ENCODE data around the gene ACSS3. TPM values are rescaled to one million over a fixed set of nuclear protein-coding genes. Genes with fewer than 3 reads are reported as not detected.

The ACSS3 gene
- total and polyA plus RNA-seq, 2 of the 8 experiments (the other 6 are each of a cell fraction or from before 2014, with no cell fraction given): 14.4 to 24.0 TPM

DNA sequence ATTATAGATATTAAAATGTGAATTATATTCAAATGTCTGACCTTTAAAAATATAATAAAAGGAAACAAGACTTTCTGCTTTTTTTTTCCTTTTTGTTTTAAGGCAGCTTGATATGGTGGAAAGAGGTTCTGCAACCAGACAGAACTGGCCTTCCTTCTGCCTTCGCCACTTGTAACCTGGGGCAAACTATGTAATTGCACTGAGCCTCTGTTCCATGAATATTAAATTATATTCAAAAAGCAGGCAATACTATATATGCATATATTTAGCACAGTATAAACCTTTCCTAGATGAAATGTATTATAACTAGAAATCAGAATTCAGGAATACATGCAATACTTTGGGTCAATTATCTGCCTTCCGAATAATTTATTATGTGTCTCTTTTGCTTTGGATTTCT is 59.9 kb downstream of the ACSS3 start:
- Histone ChIP-seq H2BK120ac (replicated peaks; ENCODE audit: low read depth, low read length) (no peak overlapping the region), H2BK15ac (ENCODE audit: low read length) (no peak overlapping the region), H4K8ac (ENCODE audit: extremely low read depth, insufficient read depth, low read length) (no peak overlapping the region), H2BK5ac (ENCODE audit: low read depth, low read length) (no peak overlapping the region), H3K23me2 (ENCODE audit: low read depth, low read length) (no peaks in the 10 kb centered on the region; the same call in 1 of the 2 replicates), H3K4ac (replicated peaks; ENCODE audit: insufficient read length, low read depth, low read length) (no peak overlapping the region), H4K5ac (ENCODE audit: insufficient read length, low read depth, low read length) (no peak overlapping the region), H3K56ac (replicated peaks; ENCODE audit: insufficient read length, low read depth, low read length) (no peak overlapping the region), H2AFZ (ENCODE audit: low read length) (no peak overlapping the region), H4K91ac (replicated peaks; ENCODE audit: insufficient read length, low read length) (no peak overlapping the region), H3K27ac (ENCODE audit: low read depth, low read length) (no peak overlapping the region), H3K23ac (ENCODE audit: insufficient read length) (no peak overlapping the region), H3K79me2 (ENCODE audit: control insufficient read depth in 1 of 2, insufficient read depth in 2 of 2, low read length in 2 of 2) (no peaks in the 10 kb centered on the region), H3K4me3 (ENCODE audit: extremely low read depth in 1 of 4, insufficient read depth in 2 of 4, low read depth in 3 of 4, low read length in 4 of 4) (no peak overlapping the region), H3K79me1 (ENCODE audit: low read depth, low read length) (no peaks in the 10 kb centered on the region), H3K18ac (ENCODE audit: extremely low read depth, low read length) (no peak overlapping the region), H4K20me1 (replicated peaks in 1 of 2; ENCODE audit: control insufficient read depth in 1 of 2, insufficient read depth in 2 of 2, low read length in 2 of 2) (no peaks in the 10 kb centered on the region), H3K14ac (ENCODE audit: insufficient read length) (no peak overlapping the region), H3K4me2 (ENCODE audit: insufficient read depth in 1 of 2, low read depth in 2 of 2, low read length in 2 of 2) (no peak overlapping the region), H3K27me3 (replicated peaks in 1 of 4; ENCODE audit: control insufficient read depth in 3 of 4, extremely low read depth in 1 of 4, insufficient read depth in 3 of 4, low read length in 3 of 4) (no peaks in the 10 kb centered on the region), H2BK20ac (ENCODE audit: low read length) (no peak overlapping the region), H3K4me1 (replicated peaks in 1 of 4; ENCODE audit: control insufficient read depth in 3 of 4, insufficient read depth in 4 of 4, low read length in 3 of 4) (no peaks in the 10 kb centered on the region), H2AK5ac (ENCODE audit: low read depth, low read length) (no peak overlapping the region), H3K36me3 (ENCODE audit: control insufficient read depth in 2 of 4, insufficient read depth in 4 of 4, low read length in 3 of 4) (no peaks in the 10 kb centered on the region; a peak in 1 of 8 replicates), H2BK12ac (ENCODE audit: low read depth, low read length) (no peak overlapping the region), H3K9ac (replicated peaks in 1 of 4; ENCODE audit: extremely low read depth in 1 of 4, low read depth in 3 of 4, low read length in 3 of 4) (no peak overlapping the region), H3K9me3 (ENCODE audit: insufficient read depth in 2 of 2, low read depth in 1 of 2, low read length in 1 of 2) (no peaks in the 10 kb centered on the region)
- ChIA-PET CTCF (ENCODE audit: partially characterized antibody) (interaction anchor here (0.6 to 3.0 kb wide), 2 partner anchors 9 to 1234 kb away, joined by 3 to 11 read pairs; no protein-coding TSS in a partner anchor), POLR2A (ENCODE audit: partially characterized antibody) (no interaction called here)
- 77% methylated on average over 2 of the region's 2 CpGs; no CpG with 5 or more reads in 1 of the 2 experiments for WGBS, 2 experiments (ENCODE audit: extremely low coverage in 1 of 2, insufficient coverage in 1 of 2, insufficient read length in 1 of 2, insufficient replicate concordance in 2 of 2, low coverage in 1 of 2, low lambda C conversion rate in 2 of 2, missing lambda C conversion rate in 1 of 2)
- no peak for DNase-seq (ENCODE audit: low read depth in 1 of 2, low spot score in 2 of 2)
- no peak for FAIRE-seq
- TF ChIP-seq SP4 (IDR thresholded peaks at IDR 0.05; ENCODE audit: low read length): no peak
- TF ChIP-seq TCF12 (IDR thresholded peaks at IDR 0.05; ENCODE audit: low read depth, low read length): no peak
- TF ChIP-seq GABPA (IDR thresholded peaks at IDR 0.05; ENCODE audit: borderline replicate concordance, insufficient read depth, low read length): no peak
- TF ChIP-seq, protein P1, sequence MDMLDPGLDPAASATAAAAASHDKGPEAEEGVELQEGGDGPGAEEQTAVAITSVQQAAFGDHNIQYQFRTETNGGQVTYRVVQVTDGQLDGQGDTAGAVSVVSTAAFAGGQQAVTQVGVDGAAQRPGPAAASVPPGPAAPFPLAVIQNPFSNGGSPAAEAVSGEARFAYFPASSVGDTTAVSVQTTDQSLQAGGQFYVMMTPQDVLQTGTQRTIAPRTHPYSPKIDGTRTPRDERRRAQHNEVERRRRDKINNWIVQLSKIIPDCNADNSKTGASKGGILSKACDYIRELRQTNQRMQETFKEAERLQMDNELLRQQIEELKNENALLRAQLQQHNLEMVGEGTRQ (IDR thresholded peaks at IDR 0.05; ENCODE audit: low read length): no peak
- no peak for TF ChIP-seq CREB1 (IDR thresholded peaks at IDR 0.05)
- no peak for TF ChIP-seq TAF7 (optimal IDR thresholded peaks at IDR 0.05; ENCODE audit: borderline replicate concordance, low read depth, low read length)
- no peak for TF ChIP-seq CHD2 (IDR thresholded peaks at IDR 0.05; ENCODE audit: low read length)
- no peak for TF ChIP-seq JUND (IDR thresholded peaks at IDR 0.05; ENCODE audit: low read length)
- TF ChIP-seq KDM5A (IDR thresholded peaks at IDR 0.05; ENCODE audit: low read length): no peak
- TF ChIP-seq RNF2 (IDR thresholded peaks at IDR 0.05; ENCODE audit: borderline replicate concordance, low read depth, low read length, missing control alignments, poor library complexity, severe bottlenecking): no peak
- no peak for TF ChIP-seq PHF8 (conservative IDR thresholded peaks at IDR 0.05; ENCODE audit: low read depth, low read length)

All from H1 (cell line).